Measurements from ENCODE around the gene CNKSR3.
"Not testable (repeated sequence)": the region's sequence is repeated elsewhere in the genome, so short reads cannot be mapped to it uniquely, and the experiment has no call there.

Gene CNKSR3

DNA sequence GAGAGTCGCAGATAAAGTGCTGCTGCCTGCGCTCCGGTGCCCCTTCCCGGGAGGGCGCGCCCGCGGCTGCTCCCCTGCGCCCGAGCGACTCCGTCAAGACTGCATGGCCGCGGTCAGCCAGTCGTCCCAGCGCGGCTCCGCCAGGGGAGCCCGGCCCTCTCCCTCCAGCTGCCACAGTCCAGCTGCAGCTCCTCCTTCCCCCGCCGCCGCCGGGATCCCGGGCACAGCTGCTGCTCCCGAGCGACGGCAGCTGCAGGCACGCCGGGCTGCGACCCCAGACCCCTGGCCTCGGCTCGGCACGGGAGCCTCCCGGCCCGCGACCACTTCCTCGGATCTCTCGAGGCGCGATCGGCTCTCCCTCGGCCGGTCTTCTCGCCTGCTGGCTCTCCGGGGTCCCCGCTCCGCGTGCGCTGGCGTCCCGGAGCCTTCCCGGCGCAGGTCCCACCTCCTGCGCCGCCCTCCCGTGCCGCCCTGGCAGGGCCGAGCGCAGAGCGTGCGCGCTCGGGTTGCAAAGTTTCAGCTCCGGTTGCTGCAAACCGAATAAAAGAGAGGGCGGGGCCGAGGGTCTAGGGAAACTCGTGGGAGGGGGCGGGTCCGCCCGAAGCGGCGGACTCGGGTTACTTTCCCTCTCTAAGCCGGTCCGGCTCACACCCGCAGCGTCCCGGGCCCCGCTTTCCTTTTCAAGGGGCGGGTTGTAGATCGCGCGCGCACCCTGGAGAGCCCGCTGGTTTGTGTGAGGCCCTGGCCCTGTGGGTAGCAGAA, at the start of gene CNKSR3:
Gene CNKSR3 (minus strand): TSS at position 542 of the 762 bp plus-strand sequence. CDS start 571 bp downstream, outside the sequence.
- DNase-seq (ENCODE audit: low read depth) = no peak

DNA sequence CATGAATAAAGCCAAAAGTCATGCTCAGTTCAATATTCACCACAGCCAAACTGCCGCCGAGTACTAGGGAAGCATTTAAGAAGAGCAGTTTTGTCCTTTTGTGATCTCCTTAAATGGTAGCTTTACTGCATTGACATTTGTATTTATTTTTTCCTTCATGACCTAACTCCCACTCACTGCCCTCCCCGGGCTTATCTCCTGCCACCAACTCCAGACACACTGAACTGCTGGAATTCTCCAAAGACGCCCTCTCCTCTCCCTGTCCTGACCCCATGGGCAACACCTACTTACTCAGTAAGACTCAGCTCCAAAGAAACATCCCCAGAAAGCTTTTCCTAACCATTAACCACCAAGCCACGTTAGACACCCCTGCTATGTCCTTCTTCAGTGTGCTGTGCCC, 48.5 kb upstream of the CNKSR3 start:
- no peak for DNase-seq (ENCODE audit: low read depth)

DNA sequence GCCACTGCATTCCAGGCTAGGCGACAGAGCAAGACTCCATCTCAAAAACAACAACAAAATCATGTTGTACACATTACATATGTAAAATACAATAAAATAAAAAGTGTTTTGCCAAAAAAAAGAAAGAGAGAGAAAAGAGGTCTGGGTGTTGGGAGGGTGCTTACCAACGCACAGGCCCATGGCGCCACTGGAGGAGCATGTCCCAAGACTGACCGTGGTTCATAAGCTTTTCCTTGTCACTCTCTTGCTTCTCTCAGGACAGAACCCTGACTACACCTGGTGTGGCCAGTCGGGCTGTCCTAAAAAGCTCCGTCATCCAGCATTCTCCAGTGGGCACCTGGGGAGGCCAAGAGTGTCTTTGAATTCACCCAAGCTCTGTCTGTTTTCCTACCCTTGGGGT, 48.0 kb upstream of the CNKSR3 start:
- DNase-seq (ENCODE audit: low read depth) = no peak

DNA sequence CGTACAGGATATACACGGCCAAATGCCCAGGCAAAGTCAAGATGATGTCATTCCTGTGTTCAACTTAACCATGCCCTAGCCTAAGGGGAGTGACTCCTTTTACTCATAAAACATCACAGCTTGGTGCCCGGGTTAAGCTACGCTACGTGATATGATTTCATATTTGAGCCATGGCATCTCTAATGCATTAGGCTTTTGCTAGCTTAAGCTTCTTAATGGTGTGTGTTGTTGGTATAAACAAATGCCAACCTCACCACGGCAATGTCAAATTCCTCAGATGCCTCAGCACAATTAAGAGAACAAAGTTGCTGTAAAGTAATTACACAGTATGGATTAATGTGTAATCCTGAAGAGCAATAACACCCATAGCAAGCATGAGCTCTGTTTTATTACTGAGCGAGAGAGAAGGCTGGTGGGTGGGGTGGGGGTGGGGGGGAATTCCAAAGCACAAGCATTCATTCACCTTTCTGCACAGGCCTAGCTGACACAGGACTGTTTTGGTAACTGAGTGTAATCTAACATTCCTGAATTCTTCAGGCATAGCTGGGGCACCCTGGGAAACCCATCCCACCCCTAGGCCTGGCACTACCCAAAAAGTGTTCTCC, 44.7 kb upstream of the CNKSR3 start:
- DNase-seq (ENCODE audit: low read depth) = no peak

DNA sequence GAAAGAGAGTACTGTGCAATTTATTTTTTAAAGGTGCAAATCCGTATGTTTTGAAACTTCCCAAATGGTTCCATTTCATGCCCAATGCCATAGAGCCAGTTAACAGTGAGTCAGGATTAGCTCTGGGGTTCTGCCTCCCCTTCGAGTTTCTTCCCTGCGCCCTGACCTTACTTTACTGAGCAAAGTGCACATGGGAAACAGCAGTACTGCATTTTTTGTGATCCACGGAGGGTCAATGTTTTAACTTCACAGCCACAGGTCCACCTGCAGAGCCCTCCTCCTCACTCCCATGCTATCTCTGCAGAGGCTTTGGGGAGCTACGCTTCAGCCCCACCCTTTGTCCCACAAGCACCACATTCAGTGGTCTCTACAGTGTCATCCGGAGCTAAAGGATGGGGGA, 44.0 kb upstream of the CNKSR3 start:
- no peak for DNase-seq (ENCODE audit: low read depth)

DNA sequence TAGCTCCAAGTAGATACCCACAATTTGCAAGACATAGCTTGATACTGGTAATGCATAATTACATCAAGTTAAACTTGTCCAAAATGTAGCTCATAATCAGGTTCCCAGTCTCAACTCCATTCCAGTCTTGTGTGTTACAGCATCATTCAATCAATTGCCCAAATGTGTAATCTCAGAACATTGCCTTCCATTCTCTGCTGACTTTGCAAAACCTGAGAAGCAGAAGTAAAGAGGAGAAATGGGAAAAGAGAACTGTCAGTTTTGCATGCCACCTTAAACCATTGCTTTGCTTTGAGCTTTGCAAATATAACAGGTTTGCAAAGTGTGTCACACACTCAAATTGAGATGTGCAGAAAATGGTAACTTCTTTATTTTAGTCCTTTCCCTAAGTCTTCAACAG, 40.3 kb upstream of the CNKSR3 start:
- no peak for DNase-seq (ENCODE audit: low read depth)

DNA sequence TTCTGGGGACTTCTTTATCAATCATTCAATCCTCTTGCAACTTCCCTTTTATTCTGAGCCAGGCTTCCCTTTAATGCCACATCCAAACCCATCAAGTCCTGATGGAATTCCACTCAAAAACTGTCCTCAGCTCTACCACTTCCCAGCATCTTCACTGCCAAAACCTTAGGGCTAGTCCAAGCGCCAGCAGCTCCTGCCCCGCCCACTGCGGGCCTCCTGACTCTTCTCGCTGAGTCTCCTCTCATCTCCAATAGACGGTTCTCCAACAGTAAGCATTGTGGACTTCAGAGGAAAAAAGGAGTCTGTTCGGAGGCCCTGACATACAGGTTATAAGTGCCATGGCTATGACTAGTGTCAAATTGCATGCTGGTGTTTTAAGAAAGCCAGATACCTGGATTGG, 38.7 kb upstream of the CNKSR3 start:
- no peak for DNase-seq (ENCODE audit: low read depth)

DNA sequence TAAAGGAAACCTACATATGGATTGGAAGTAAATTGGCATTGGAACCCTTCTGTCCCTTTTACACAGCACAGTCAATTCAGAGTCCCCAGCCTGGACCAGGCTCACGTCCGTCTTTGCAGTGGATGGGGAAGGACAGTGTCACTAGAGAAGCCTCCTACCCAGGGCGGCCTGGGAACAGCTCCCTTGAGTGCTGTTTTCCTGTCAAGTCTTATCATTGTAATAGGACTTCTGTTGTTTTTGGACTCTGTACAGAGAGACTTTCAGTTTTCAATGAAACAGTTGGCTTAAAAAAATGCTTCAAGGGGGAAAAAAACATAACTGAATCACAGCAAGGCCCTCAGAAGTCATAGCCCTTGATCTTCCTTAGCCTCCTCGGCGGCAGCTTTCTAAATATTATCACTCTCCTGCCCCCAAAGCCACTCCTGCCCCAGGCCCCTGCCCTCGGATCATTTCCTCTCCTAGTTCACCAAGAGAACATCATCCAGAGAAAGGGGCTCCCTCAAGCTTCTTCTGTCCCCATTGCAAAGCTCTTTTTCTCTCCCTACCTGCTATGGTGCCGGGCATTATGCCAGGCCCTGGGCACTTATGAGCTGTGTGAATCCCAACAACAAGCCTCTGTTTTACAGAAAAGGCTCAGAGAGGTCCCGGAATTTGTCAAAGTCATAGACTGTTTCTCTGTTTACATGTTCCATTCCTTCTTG, 37.8 kb upstream of the CNKSR3 start:
- DNase-seq (ENCODE audit: low read depth) = no peak

DNA sequence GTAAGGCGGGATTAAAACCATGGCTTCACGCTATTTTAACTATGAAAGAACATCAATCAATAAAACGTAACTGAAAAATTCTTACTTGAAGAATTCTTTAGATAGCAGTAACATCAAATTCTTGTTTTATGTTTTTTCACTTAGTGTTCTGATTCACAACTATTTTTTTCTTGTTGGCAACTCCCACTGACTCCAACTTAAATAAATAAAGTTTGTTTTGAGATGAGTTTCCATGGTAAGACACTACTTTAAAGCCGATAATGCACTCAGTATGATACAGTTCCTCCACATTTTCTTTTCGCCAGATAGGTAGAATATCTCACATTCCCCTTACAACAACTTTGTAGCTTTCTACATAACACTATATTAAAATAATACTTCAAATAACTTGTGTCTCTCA, 33.1 kb upstream of the CNKSR3 start:
- DNase-seq (ENCODE audit: low read depth) = no peak

DNA sequence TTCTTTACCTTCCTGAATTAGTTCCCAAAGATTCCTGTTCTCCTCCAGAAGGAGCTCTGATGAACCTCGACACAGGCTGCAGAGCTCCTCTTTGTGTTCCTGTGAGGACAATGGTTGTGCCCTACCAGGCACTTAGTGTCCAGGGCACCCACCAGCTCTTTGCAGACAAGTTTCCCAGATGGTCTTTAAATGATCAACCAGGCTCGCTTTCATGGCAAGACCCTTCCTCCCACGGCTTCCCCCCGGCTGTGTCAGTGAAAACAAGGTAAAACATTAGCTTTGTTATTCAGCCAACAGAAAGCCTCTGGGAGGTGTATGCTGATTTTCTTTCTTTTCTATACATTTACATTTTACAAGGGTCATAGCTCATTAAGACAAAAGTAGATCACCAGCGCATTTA, 32.3 kb upstream of the CNKSR3 start:
- DNase-seq (ENCODE audit: low read depth) = no peak

DNA sequence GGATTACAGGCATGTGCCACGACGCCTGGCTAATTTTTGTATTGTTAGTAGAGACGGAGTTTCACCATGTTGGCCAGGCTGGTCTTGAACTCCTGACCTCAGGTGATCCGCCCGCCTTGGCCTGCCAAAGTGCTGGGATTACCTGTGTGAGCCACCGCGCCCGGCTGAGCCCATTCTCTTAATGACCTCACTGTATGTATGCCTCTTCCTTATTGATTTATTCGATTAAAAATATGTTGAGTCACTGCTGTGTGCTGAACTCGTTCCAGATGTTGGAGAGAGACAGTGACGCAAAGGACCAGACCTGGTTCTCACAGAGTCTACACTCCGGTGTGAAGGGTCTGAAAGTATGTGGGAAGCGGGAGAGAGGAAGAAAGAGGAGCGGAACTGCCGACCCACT, 31.4 kb upstream of the CNKSR3 start:
- DNase-seq (ENCODE audit: low read depth) = not testable (repeated sequence)

DNA sequence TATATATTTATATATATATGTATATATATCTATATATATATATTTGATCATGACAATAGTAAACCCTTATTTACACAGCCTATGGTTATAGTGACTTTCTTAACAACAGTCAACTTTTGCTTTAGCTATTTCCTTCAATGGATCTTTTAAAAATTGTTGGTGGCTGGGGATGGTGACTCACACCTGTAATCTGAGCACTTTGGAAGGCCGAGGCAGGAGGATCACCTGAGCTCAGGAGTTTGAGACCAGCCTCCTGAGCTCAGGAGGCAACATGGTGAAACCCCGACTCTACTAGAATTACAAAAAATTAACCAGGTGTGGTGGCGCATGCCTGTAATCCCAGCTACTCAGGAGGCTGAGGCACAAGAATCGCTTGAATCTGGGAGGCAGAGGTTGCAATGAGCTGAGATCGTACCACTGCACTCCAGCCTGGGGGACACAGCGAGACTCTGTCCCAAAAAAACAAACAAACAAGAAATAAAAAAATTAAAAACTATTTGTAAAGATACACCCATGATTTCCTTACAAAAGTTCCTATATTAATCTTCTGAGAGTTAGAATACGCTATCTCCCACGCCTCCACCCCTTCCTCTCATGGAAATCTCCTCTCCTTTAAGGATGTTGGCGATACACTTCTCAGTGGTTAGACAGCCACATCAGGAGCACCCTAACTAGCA, 29.2 kb upstream of the CNKSR3 start:
- DNase-seq (ENCODE audit: low read depth) = no peak

DNA sequence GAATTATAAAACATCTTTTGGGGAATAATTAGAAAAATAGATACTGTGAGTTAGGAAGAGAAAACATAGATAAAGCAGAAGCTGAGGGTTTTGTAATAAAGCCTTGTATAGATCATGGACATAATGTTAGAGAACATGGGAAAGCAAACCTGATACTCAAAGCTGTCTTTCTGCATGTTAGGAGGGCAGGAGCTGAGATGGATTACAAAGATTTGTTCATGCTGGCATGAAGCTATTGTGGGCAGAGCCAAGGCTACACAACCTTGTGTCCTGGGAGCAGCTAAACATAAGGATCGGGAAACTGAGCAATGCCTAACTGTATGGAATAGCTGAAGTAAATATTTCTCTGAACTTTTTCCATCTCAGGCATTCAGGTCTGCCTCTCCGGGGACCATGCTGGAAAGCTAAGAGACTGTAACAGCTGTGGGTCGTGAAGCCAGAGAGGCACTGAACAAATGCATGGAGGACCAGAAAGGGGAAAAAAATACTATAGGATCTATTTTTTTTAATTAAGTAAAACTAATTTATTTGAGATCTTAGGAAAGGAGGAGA, 28.2 kb upstream of the CNKSR3 start:
- no peak for DNase-seq (ENCODE audit: low read depth)

DNA sequence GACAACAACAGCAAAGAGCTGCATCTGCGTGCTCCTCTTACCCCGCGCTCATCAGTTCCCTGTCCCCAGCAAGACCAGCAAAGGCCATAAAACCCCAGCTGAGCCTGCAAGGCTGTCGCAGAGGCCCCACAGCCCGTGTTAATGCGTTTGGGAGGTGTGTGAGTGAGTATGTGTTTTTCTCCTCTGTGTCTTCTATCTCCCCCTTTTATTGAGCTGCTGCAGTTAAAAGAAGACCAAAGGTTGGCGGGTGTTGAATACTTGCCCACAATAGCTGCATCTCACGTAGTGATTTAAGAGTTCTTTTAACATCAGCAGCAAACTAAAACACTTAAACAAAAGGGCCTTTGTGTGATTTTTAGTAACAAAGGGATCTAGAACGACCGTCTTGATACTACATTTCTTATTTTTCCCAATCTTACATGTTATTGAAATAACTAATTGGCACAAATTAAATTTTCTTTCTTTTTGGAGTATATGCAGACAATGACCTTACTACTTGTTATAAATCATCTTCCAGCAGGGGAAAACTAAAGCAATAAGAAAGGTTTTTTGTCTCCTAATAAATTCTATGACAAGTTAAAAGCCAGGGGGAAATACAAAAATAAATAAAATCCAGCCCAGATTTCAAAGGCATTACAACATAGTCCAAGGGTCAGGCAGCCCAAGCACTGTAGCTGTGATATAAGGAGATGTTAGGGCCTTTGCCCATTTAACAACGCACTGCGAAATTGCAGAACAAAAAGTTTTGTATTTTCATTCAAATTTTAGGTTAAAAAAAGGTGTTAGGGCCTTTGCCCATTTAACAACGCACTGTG, 27.2 kb upstream of the CNKSR3 start:
- DNase-seq (ENCODE audit: low read depth) = no peak

DNA sequence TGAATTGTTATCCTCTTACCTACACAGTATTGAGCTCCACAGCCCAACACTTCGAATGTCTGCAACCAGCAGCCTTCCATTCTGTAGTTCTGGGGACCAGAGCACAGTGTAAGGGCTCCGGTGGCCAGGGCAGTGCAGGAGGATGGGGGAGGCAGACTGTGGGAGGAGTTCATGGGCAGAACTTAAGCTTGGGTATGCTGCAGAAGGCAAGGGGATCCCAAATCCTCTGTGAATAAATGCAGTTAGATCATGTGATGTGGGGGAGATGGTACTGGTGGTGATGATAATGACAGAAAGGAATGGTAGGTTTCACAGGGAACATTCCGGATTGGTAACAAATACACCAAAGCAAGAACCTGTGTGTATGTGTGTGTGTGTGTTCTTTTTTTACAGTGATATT, 26.5 kb upstream of the CNKSR3 start:
- no peak for DNase-seq (ENCODE audit: low read depth)

DNA sequence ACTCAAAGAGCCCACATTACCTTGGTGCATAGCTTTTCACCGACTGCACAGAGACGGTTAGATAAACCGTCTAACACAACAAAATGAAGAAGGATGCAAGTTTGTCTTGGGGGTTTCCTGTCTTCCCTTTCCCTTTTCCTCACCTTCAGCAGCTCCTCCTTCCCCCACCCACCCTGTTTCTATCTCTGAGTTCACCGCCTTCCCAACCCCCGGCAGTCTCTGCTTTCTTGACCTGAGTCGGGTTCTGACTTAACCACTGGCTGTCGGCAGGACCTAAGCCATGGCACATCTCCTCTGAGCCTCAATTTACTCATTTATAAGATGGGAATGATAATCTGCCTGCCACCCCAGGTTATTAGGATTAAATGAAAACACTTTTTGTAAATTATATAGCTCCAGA, 25.8 kb upstream of the CNKSR3 start:
- no peak for DNase-seq (ENCODE audit: low read depth)

DNA sequence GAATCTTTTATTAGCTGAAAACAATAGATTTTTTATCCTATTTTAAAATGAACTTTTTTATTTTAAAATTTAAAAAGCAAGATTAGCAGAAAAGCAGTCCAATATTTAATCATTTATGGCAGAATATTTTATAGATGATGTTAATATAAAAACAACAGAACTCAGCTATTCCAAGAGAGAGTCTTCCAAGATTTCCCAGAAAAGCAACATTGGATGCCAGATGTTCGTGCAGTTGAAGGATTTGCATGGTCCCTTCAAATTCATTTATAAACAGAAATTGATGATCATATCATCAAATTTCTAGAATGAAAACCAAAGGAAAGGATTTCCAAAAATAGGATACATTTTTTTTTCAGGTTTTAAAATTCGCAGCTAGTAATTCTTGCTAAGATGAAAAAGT, 25.4 kb upstream of the CNKSR3 start:
- no peak for DNase-seq (ENCODE audit: low read depth)

DNA sequence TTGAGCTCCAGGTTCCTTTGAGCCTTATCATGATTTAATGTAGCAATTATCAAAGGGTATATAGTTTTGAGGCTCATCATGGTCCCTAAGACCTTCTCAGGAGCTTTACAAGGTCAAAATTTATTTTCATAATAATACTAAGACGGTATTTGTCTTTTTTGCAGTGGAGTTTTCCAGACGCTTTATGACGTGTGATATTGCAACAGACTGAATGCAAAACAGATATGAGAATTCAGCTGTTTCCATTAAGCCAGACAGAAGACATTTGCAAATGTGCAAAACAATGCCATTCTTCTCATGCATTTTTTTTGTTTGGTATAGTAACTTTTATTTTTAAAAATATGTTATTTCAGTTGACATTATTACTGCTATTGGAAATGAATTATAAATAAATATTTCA, 24.7 kb upstream of the CNKSR3 start:
- DNase-seq (ENCODE audit: low read depth) = no peak

DNA sequence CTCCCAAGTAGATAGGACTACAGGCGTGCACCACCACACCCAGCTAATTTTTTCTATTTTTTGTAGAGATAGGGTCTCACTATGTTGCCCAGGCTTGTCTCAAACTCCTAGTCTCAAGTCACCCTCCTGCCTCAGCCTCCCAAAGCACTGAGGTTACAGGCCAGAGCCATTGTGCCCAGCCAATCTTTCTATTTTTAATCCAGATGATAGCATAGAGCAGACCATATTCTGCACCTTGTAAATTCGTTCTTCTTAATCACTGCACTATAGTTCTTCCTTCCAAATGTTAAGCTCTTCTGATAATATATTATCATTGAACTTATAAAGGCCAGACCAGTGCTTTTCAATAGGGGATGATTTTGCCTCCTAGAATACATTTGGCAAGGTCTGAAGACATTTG, 24.0 kb upstream of the CNKSR3 start:
- no peak for DNase-seq (ENCODE audit: low read depth)

DNA sequence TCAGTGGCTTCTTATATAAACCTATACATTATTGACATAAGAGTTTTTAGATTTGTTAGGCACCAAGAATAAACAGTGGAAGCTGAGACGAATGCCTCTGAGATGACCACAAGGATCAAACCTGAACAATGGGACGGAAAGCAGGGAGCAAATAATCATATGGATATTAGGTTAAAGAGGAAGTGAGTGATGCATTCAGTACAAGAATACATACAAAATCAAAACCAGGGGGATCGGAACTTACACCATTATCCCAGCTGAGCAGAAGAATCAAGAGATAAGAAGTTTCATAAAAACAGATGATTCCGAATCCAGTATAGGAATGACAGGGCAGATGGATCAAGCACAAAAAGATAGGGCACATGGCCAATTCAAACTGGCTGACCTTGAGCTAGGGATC, 21.9 kb upstream of the CNKSR3 start:
- no peak for DNase-seq (ENCODE audit: low read depth)

DNA sequence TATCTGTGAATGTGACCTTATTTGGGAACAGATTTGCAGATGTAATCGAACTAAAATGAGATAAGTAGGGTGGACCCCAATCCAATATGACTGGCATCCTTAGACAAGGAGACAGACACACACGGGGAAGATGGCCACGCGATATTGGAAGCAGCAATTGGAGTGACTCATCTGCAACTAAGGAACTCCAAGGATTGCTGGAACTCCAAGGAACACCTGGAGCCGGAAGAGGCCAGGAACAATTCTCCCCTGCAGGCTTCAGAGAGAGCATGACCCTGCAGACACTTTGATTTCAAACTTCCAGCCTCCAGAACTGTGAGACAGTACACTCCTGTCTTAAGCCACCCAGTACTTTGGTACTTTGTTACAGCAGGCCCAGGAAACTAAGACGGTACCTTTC, 19.5 kb upstream of the CNKSR3 start:
- no peak for DNase-seq (ENCODE audit: low read depth)
